Measurements from ENCODE around the gene ZNF385C. TPM values are rescaled to one million over a fixed set of nuclear protein-coding genes. Genes with fewer than 3 reads are reported as not detected.

The ZNF385C gene
- total and polyA plus RNA-seq, 12 donors = 0.07 to 0.16 (median 0.11) TPM; not detected in 6

- intact Hi-C loops (cut with DNase I) = no loop called here
- H3K4me3 ChIP-seq = peak within 1 kb of the TSS in 1 of 4 donors; percentile 91
- peaks cover 0 to 27% of the 10 kb centered on the region in 2 donors for H3K36me3 ChIP-seq (replicated peaks in 1 of 2)
- peaks cover 8 to 15% of the 10 kb centered on the region in 2 donors for H3K4me1 ChIP-seq (replicated peaks in 1 of 2)
- TF ChIP-seq POLR2A (IDR thresholded peaks at IDR 0.05) = no peak
- TF ChIP-seq, protein P1, sequence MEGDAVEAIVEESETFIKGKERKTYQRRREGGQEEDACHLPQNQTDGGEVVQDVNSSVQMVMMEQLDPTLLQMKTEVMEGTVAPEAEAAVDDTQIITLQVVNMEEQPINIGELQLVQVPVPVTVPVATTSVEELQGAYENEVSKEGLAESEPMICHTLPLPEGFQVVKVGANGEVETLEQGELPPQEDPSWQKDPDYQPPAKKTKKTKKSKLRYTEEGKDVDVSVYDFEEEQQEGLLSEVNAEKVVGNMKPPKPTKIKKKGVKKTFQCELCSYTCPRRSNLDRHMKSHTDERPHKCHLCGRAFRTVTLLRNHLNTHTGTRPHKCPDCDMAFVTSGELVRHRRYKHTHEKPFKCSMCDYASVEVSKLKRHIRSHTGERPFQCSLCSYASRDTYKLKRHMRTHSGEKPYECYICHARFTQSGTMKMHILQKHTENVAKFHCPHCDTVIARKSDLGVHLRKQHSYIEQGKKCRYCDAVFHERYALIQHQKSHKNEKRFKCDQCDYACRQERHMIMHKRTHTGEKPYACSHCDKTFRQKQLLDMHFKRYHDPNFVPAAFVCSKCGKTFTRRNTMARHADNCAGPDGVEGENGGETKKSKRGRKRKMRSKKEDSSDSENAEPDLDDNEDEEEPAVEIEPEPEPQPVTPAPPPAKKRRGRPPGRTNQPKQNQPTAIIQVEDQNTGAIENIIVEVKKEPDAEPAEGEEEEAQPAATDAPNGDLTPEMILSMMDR (IDR thresholded peaks at IDR 0.05) = no peak
- DNase-seq = no peak
- no peaks in the 10 kb centered on the region for H3K27me3 ChIP-seq
- WGBS, 4 donors = 79 to 88% (median 82%) methylated on average over 38 to 61 of the region's 61 CpGs
- no peaks in the 10 kb centered on the region for H3K9me3 ChIP-seq (replicated peaks in 1 of 3)
- peak within 1 kb of the TSS in 1 of 5 donors; percentile 1 for H3K27ac ChIP-seq
These were observed 24.4 kb upstream of the ZNF385C start, which contains the start of gene HSPB9 for GRCh38 chr17:42122371-42123303. HSPB9 (plus strand) TSS chr17:42122804; CDS start chr17:42122851, 47 bp downstream.

- peak within 1 kb of the TSS in 2 of 5 donors; percentile 30 to 49 for H3K27ac ChIP-seq
These were observed 22.8 kb upstream of the ZNF385C start, which contains the start of gene KAT2A for GRCh38 chr17:42120770-42121769. KAT2A (minus strand) TSS chr17:42121367; CDS start chr17:42121304, 63 bp downstream.

GRCh38 chr17:42120161-42120769 lies 22.0 kb upstream of the ZNF385C start:
- no peak for TF ChIP-seq POLR2A (IDR thresholded peaks at IDR 0.05)
- TF ChIP-seq, protein P1 (IDR thresholded peaks at IDR 0.05) = no peak
- DNase-seq = no peak
- 45 to 53% (median 48%) methylated on average over 5 to 7 of the region's 7 CpGs for WGBS, 4 donors
- Histone ChIP-seq H3K9me3 (replicated peaks in 1 of 3) (no peaks in the 10 kb centered on the region), H3K4me1 (replicated peaks in 1 of 2) (peaks cover 18 to 27% of the 10 kb centered on the region in 2 donors), H3K36me3 (replicated peaks in 1 of 2) (peaks cover 0 to 15% of the 10 kb centered on the region in 2 donors), H3K27ac (no peak overlapping the region), H3K4me3 (peak overlapping the region in 2 of 4 donors; percentile 57 to 91), H3K27me3 (no peaks in the 10 kb centered on the region)
- intact Hi-C loops (cut with DNase I) = no loop called here

More at GRCh38 chr17:42120770-42121769, 22.8 kb upstream of the ZNF385C start, which contains the start of gene KAT2A:
- Histone ChIP-seq H3K4me1 (replicated peaks in 1 of 2) (peaks cover 14 to 21% of the 10 kb centered on the region in 2 donors), H3K9me3 (replicated peaks in 1 of 3) (no peaks in the 10 kb centered on the region), H3K27me3 (no peaks in the 10 kb centered on the region), H3K4me3 (peak within 1 kb of the TSS; percentile 40 to 91 (median 68)), H3K36me3 (replicated peaks in 1 of 2) (peaks cover 0 to 16% of the 10 kb centered on the region in 2 donors)
- TF ChIP-seq, protein P1 (IDR thresholded peaks at IDR 0.05) = no peak
- no peak for TF ChIP-seq POLR2A (IDR thresholded peaks at IDR 0.05)
- WGBS, 4 donors = 6 to 30% (median 9%) methylated on average over 10 to 57 of the region's 57 CpGs
- intact Hi-C loops (cut with DNase I) = no loop called here
- DNase-seq = peak; percentile 74 to 89 (median 80)
